Body of pancreas (tissue), 4 donors: ENCODE data around the gene RSAD2. TPM values are rescaled to one million over a fixed set of nuclear protein-coding genes. Genes with fewer than 3 reads are reported as not detected.

Experiments used
- ATAC-seq: fragments of 150-250 bp; one replicate; pipeline ENCODE4 v1.9.1; 2016
- DNase-seq, 4 donors: peaks; one replicate each; pipeline ENCODE4 v3.0.0-alpha.2; 2019
- H3K27ac ChIP-seq, 4 donors: fragments of 200-600 bp; sonication (generic); 1 replicate in 3 of 4; 2 replicates in 1 of 4; pipeline versions ENCODE4 v1.5.1 to v1.6.1; 2016 to 2019; ENCODE audit warnings: mild to moderate bottlenecking in 1 of 4, mixed read lengths in 1 of 4, moderate library complexity in 1 of 4
- H3K27me3 ChIP-seq, 2 donors: fragments of 200-600 bp; sonication (generic); one replicate each; pipeline ENCODE4 v1.6.0; 2016; ENCODE audit warnings: mild to moderate bottlenecking in 1 of 2
- H3K36me3 ChIP-seq, 2 donors: fragments of 200-600 bp; sonication (generic); replicated peaks in 1 of 2; 2 replicates each; pipeline ENCODE4 v1.5.1; 2016; ENCODE audit warnings: low read depth in 2 of 2; ENCODE audit not compliant: insufficient read depth in 1 of 2
- H3K4me1 ChIP-seq: fragments of 200-600 bp; sonication (generic); one replicate; pipeline ENCODE4 v1.6.0; 2016
- H3K4me3 ChIP-seq, 2 donors: fragments of 200-600 bp; sonication (generic); 1 replicate in 1 of 2; 2 replicates in 1 of 2; pipeline ENCODE4 v1.5.1; 2016 to 2019
- H3K9me3 ChIP-seq, 3 donors: fragments of 200-600 bp; sonication (generic); 1 replicate in 2 of 3; 2 replicates in 1 of 3; pipeline ENCODE4 v1.5.1; 2016
- POLR2A ChIP-seq, 3 donors: fragments of 450-650 bp; IDR thresholded peaks; one replicate each; pipeline ENCODE4 v1.6.1; 2016; ENCODE audit warnings: antibody characterized with exemption in 3 of 3, mild to moderate bottlenecking in 2 of 3
- WGBS, 2 donors: methylation state at CpG; one replicate each; pipeline ENCODE4 v1.1.5; 2017; 5-methylcytosine and 5-hydroxymethylcytosine counted together
- intact Hi-C: fragments of 100-400 bp; cut with DNase I; formaldehyde crosslinking; loops from one replicate; pipeline ENCODE4 v1.15.1; 2023
- total RNA-seq, 2 donors: library from RNA; depleted of rRNA; stranded (reverse); fragments of >200 nt; gene quantifications; one replicate each; pipeline ENCODE4 v1.1.0, GENCODE V29; 2016
- TF ChIP-seq, protein P1 (sequence below), 7 experiments: fragments of 450-650 bp in 4 of 7; fragments of 200-600 bp in 3 of 7; sonication (generic) in 3 of 7; IDR thresholded peaks; one replicate each; pipeline ENCODE4 v1.5.1; 2016 to 2019; ENCODE audit warnings: antibody characterized with exemption in 7 of 7

RSAD2 gene
- total RNA-seq, 2 donors from 2014 or later: under 0.01 to 1.0 TPM

- no peak overlapping the region for H3K4me3 ChIP-seq
- ATAC-seq (no peak), DNase-seq (no peak)
- no peaks in the 10 kb centered on the region for H3K36me3 ChIP-seq
- TF ChIP-seq, protein P1, sequence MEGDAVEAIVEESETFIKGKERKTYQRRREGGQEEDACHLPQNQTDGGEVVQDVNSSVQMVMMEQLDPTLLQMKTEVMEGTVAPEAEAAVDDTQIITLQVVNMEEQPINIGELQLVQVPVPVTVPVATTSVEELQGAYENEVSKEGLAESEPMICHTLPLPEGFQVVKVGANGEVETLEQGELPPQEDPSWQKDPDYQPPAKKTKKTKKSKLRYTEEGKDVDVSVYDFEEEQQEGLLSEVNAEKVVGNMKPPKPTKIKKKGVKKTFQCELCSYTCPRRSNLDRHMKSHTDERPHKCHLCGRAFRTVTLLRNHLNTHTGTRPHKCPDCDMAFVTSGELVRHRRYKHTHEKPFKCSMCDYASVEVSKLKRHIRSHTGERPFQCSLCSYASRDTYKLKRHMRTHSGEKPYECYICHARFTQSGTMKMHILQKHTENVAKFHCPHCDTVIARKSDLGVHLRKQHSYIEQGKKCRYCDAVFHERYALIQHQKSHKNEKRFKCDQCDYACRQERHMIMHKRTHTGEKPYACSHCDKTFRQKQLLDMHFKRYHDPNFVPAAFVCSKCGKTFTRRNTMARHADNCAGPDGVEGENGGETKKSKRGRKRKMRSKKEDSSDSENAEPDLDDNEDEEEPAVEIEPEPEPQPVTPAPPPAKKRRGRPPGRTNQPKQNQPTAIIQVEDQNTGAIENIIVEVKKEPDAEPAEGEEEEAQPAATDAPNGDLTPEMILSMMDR (IDR thresholded peaks at IDR 0.05): no peak
- no peak overlapping the region for H3K27ac ChIP-seq
- H3K27me3 ChIP-seq: no peaks in the 10 kb centered on the region
- WGBS, 2 donors: 70 to 71% methylated on average over 7 of the region's 7 CpGs
- no peaks in the 10 kb centered on the region for H3K9me3 ChIP-seq
- intact Hi-C loops: no loop called here
- no peaks in the 10 kb centered on the region for H3K4me1 ChIP-seq
These were observed 6.0 kb downstream of the RSAD2 start for GRCh38 chr2:6883448-6884122.

DNA sequence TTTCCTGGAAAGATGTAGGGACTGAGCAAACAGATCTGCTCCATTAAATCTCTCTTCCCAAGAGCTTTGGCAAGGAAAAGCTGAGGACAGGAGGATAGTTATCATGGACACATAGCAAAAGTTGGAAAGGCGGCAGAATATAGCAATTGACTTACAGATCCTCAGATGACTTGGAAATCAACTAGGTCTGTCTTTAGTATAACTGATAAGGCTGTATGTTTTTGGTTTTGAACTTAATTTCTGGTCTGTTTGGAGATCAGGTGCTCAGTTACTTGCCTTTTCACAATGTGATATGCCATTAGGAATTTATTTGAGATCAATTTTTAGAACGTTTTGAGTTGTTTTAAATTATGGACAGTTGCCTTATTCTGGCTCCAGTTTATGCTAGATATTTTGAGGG, 8.0 kb downstream of the RSAD2 start:
- TF ChIP-seq, protein P1 (IDR thresholded peaks at IDR 0.05): no peak
- TF ChIP-seq POLR2A (IDR thresholded peaks at IDR 0.05): no peak
- Histone ChIP-seq H3K4me3 (no peak overlapping the region), H3K27me3 (no peaks in the 10 kb centered on the region), H3K36me3 (no peaks in the 10 kb centered on the region), H3K4me1 (no peaks in the 10 kb centered on the region), H3K9me3 (no peaks in the 10 kb centered on the region), H3K27ac (no peak overlapping the region)
- no peak for DNase-seq
- intact Hi-C loops: no loop called here
- no peak for ATAC-seq
- WGBS, 2 donors: 70 to 71% methylated on average over 2 of the region's 2 CpGs

DNA sequence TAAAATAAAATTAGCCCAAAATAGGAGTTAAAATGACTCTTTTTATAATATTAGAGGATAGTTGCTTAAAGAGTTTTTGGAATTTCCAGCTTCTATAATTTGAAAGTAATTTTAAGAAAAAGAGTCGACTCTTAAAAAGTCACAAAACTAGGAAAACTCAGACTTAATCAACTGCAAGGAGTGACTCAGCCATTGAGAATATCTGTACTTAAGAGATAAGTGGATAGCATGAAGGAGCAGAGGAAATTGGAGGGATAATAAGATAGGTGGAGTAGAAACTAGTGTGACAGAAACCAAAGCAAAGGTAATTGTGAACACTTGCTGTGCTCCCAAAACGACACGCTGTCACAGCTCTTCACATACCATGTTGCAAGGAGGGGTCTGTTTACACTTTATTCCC, 8.4 kb downstream of the RSAD2 start:
- Histone ChIP-seq H3K36me3 (no peaks in the 10 kb centered on the region), H3K9me3 (no peaks in the 10 kb centered on the region), H3K27ac (no peak overlapping the region), H3K4me1 (no peaks in the 10 kb centered on the region), H3K4me3 (no peak overlapping the region), H3K27me3 (no peaks in the 10 kb centered on the region)
- 91% methylated on average over 3 of the region's 3 CpGs for WGBS, 2 donors
- no peak for TF ChIP-seq POLR2A (IDR thresholded peaks at IDR 0.05)
- TF ChIP-seq, protein P1 (IDR thresholded peaks at IDR 0.05): no peak
- DNase-seq (no peak), ATAC-seq (no peak)
- intact Hi-C loops: no loop called here

DNA sequence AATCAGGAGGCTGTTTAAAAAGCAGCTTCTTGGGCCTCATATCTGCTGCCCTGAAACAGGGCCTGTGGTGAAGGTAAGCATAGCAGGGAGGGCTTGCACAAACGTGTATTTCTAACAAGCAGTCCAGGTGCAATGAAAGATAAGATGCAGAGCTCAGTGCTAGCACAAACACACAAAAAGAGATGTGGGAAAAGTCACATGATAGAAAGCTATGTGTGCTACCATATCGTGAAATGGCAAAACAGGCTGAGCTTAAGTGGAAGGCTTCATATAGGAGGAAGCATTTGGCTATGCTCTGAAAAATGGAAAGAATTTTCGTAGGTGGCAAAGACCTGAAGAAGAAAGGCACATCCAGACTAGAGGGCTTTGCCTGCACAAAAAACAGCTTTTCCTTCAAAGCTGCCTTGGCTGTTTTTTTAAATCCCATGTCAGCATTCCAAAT, 10.2 kb downstream of the RSAD2 start:
- no peak overlapping the region for H3K4me3 ChIP-seq
- intact Hi-C loops: no loop called here
- H3K4me1 ChIP-seq: no peaks in the 10 kb centered on the region
- 42 to 46% methylated on average over 3 of the region's 3 CpGs for WGBS, 2 donors
- H3K36me3 ChIP-seq: no peaks in the 10 kb centered on the region
- TF ChIP-seq POLR2A (IDR thresholded peaks at IDR 0.05): no peak
- TF ChIP-seq, protein P1 (IDR thresholded peaks at IDR 0.05): no peak
- ATAC-seq: no peak
- no peaks in the 10 kb centered on the region for H3K27me3 ChIP-seq
- no peak overlapping the region for H3K27ac ChIP-seq
- DNase-seq: no peak
- no peaks in the 10 kb centered on the region for H3K9me3 ChIP-seq

- H3K27me3 ChIP-seq: no peaks in the 10 kb centered on the region
- no peak for DNase-seq
- intact Hi-C loops: no loop called here
- no peaks in the 10 kb centered on the region for H3K4me1 ChIP-seq
- H3K9me3 ChIP-seq: no peaks in the 10 kb centered on the region
- WGBS, 2 donors: 95 to 97% methylated on average over 4 of the region's 4 CpGs
- no peak overlapping the region for H3K27ac ChIP-seq
- no peak for ATAC-seq
- H3K4me3 ChIP-seq: no peak overlapping the region
- H3K36me3 ChIP-seq: no peaks in the 10 kb centered on the region
- no peak for TF ChIP-seq POLR2A (IDR thresholded peaks at IDR 0.05)
- TF ChIP-seq, protein P1 (IDR thresholded peaks at IDR 0.05): no peak
These were observed 11.1 kb downstream of the RSAD2 start for GRCh38 chr2:6888724-6889123.
